Keratinocyte (primary cell): Measurements from ENCODE around the gene CRB2. TPM values are rescaled to one million over a fixed set of nuclear protein-coding genes. Genes with fewer than 3 reads are reported as not detected.

Experiments
- DNase-seq: peaks from one replicate; pipeline ENCODE4 v3.0.0-alpha.2; 2011; ENCODE audit warnings: low read depth, missing footprints, low spot score
- FAIRE-seq: peaks from 2 replicates; lab custom pipeline; 2011; peaks lifted over from hg19 to GRCh38; lab: Jason Lieb, UNC
- H2AFZ ChIP-seq: 2 replicates; pipeline ENCODE4 v1.6.0; 2012; ENCODE audit warnings: low read length, control low read depth, inconsistent platforms; ENCODE audit not compliant: control insufficient read depth
- H3K27ac ChIP-seq: 2 replicates; pipeline ENCODE4 v1.5.1; 2011; ENCODE audit warnings: low read length; ENCODE audit not compliant: control insufficient read depth, insufficient read depth
- H3K27me3 ChIP-seq: 3 replicates; pipeline ENCODE4 v1.6.0; 2011; ENCODE audit warnings: low read length; ENCODE audit not compliant: control insufficient read depth, insufficient read depth; ENCODE audit errors: extremely low read depth
- H3K36me3 ChIP-seq, 2 experiments: 2 replicates in 1 of 2; 3 replicates in 1 of 2; pipeline ENCODE4 v1.5.1; 2011; ENCODE audit warnings: low read length in 2 of 2, mild to moderate bottlenecking in 1 of 2; ENCODE audit not compliant: control insufficient read depth in 2 of 2, insufficient read depth in 2 of 2; ENCODE audit errors: extremely low read depth in 1 of 2
- H3K4me1 ChIP-seq: 3 replicates; pipeline ENCODE4 v1.5.1; 2011; ENCODE audit warnings: low read length; ENCODE audit not compliant: control insufficient read depth, insufficient read depth; ENCODE audit errors: extremely low read depth
- H3K4me2 ChIP-seq: 3 replicates; pipeline ENCODE4 v1.6.0; 2011; ENCODE audit warnings: low read depth, low read length; ENCODE audit not compliant: control insufficient read depth, insufficient read depth; ENCODE audit errors: extremely low read depth
- H3K4me3 ChIP-seq, 3 experiments: fragments of 200-600 bp in 1 of 3; sonication (generic) in 1 of 3; 2 replicates in 2 of 3; 3 replicates in 1 of 3; pipeline ENCODE4 v1.5.1; 2011 to 2016; ENCODE audit warnings: low read length in 3 of 3, mild to moderate bottlenecking in 3 of 3, control low read depth in 2 of 3, inconsistent platforms in 1 of 3, low read depth in 1 of 3, mixed read lengths in 1 of 3, mixed run types in 1 of 3, moderate library complexity in 1 of 3; ENCODE audit not compliant: control insufficient read depth in 2 of 3, insufficient read depth in 2 of 3; ENCODE audit errors: extremely low read depth in 1 of 3
- H3K79me2 ChIP-seq: 2 replicates; pipeline ENCODE4 v1.6.0; 2012; ENCODE audit warnings: low read length; ENCODE audit not compliant: control insufficient read depth, insufficient read depth
- H3K9ac ChIP-seq: 3 replicates; pipeline ENCODE4 v1.6.0; 2011; ENCODE audit warnings: low read length; ENCODE audit not compliant: control insufficient read depth, insufficient read depth; ENCODE audit errors: extremely low read depth
- H3K9me1 ChIP-seq: 3 replicates; pipeline ENCODE4 v1.6.0; 2011; ENCODE audit warnings: low read length; ENCODE audit not compliant: control insufficient read depth, insufficient read depth; ENCODE audit errors: extremely low read depth
- H3K9me3 ChIP-seq: 2 replicates; pipeline ENCODE4 v1.5.1; 2012; ENCODE audit warnings: low read depth, low read length; ENCODE audit not compliant: control insufficient read depth
- H4K20me1 ChIP-seq: 3 replicates; pipeline ENCODE4 v1.6.0; 2011; ENCODE audit warnings: low read length; ENCODE audit not compliant: control insufficient read depth, insufficient read depth; ENCODE audit errors: extremely low read depth
- EZH2 ChIP-seq: IDR thresholded peaks from one replicate; pipeline ENCODE4 v1.6.1; 2012; ENCODE audit warnings: inconsistent platforms, mild to moderate bottlenecking, low read length, moderate library complexity
- dilution Hi-C: fragments of 300-500 bp; cut with MboI; formaldehyde crosslinking; loops from one replicate; pipeline ENCODE4 v1.7.0; 2020; ENCODE audit warnings: low sequenced_read_pairs; ENCODE audit not compliant: extremely low pct_ligation_motif_present
- polyA plus RNA-seq, 5 experiments: library from polyadenylated mRNA; depleted of rRNA in 3 of 5; stranded (reverse) in 3 of 5; stranded (forward) in 1 of 5; unstranded in 1 of 5; fragments of >200 nt; gene quantifications; 1 replicate in 1 of 5; 2 replicates in 3 of 5; 3 replicates in 1 of 5; pipeline versions ENCODE4 v1.2.1 to v1.2.3, GENCODE V29; 2011 to 2012; ENCODE audit warnings: missing spikeins in 2 of 5, low read depth in 1 of 5, low replicate concordance in 1 of 5
- TF ChIP-seq, protein P1 (sequence below), 3 experiments: IDR thresholded peaks in 1 of 3; conservative IDR thresholded peaks in 1 of 3; optimal IDR thresholded peaks in 1 of 3; 2 replicates in 2 of 3; 3 replicates in 1 of 3; pipeline versions ENCODE3 to v1.5.1; 2011; ENCODE audit warnings: low read length in 3 of 3, mild to moderate bottlenecking in 3 of 3, moderate library complexity in 2 of 3, control low read depth in 1 of 3, inconsistent platforms in 1 of 3; ENCODE audit not compliant: insufficient read depth in 2 of 3; ENCODE audit errors: extremely low read depth in 1 of 3

CRB2 gene
- polyA plus RNA-seq, 1 donor (not counting 4 experiments of a cell fraction or from before 2014, with no cell fraction given), result not detected

DNA sequence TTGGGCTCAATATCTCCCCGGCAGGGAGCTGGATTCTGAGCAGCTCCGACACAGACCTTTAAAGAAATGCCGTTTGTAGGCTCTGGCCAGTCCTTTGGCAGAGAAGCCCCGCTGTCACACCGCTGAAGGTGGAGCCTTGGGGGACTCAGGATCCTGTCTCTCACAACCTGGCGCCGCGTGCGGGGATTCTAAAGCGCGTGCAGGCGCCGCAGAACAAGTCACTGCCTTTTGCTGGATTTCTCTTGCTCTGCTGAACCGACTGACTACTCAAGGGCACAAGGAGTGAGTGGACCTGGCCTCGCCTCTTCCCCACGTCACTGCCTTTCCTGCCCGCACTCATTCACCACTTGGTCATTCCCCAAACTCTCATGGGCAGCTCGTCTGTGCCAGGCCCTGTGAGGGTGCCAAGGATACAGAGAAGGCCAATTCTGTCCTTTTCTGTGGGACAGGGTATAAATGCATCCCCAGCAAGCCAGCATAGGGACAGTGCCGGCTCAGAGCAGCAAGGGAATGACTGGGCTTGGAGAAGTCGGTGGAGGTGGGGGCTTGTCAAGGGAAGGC, 69.3 kb downstream of the CRB2 start:
- Histone ChIP-seq H3K9me3 (no peaks in the 10 kb centered on the region), H3K9ac (no peak overlapping the region), H4K20me1 (no peaks in the 10 kb centered on the region), H3K27ac (no peak overlapping the region), H3K9me1 (no peaks in the 10 kb centered on the region), H3K79me2 (no peaks in the 10 kb centered on the region), H3K27me3 (no peaks in the 10 kb centered on the region), H2AFZ (no peak overlapping the region), H3K36me3 (peaks cover 0 to 2% of the 10 kb centered on the region in 2 experiments), H3K4me2 (no peak overlapping the region), H3K4me1 (no peaks in the 10 kb centered on the region), H3K4me3 (no peak overlapping the region)
- TF ChIP-seq, protein P1, sequence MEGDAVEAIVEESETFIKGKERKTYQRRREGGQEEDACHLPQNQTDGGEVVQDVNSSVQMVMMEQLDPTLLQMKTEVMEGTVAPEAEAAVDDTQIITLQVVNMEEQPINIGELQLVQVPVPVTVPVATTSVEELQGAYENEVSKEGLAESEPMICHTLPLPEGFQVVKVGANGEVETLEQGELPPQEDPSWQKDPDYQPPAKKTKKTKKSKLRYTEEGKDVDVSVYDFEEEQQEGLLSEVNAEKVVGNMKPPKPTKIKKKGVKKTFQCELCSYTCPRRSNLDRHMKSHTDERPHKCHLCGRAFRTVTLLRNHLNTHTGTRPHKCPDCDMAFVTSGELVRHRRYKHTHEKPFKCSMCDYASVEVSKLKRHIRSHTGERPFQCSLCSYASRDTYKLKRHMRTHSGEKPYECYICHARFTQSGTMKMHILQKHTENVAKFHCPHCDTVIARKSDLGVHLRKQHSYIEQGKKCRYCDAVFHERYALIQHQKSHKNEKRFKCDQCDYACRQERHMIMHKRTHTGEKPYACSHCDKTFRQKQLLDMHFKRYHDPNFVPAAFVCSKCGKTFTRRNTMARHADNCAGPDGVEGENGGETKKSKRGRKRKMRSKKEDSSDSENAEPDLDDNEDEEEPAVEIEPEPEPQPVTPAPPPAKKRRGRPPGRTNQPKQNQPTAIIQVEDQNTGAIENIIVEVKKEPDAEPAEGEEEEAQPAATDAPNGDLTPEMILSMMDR (optimal IDR thresholded peaks at IDR 0.05 in 1 of 3, IDR thresholded peaks at IDR 0.05 in 1 of 3, conservative IDR thresholded peaks at IDR 0.05 in 1 of 3; ENCODE audit: extremely low read depth in 1 of 3, insufficient read depth in 2 of 3, low read length in 3 of 3), result no peak
- no peak for TF ChIP-seq EZH2
- dilution Hi-C loops, result no loop called here
- DNase-seq (no peak), FAIRE-seq (no peak)

DNA sequence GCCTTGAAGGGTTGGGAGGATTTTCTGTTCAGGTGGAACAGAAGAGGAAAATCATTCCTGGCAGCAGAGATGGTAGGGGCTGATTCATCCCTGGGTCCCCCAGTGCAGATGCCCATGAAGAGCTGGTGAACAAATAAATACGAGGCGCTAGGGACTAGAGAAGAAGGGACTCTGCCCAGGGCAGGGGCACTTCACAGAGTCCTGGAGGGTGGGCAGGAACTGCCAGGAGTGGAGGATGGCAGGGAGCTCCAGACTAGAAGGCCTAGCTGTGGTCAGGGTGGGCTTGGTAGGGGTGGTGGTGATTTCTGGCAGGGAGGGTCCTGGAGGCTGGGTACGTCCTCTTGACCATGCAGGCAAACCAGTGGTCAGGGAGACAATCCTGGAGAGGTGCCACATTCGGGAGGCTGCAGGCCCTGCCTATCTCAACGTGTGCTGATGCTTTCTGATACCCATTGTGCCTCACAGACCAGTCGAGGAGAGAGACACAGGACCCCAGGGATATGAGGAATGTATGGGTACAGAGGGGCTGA, 69.9 kb downstream of the CRB2 start:
- no peak for TF ChIP-seq EZH2
- TF ChIP-seq, protein P1 (optimal IDR thresholded peaks at IDR 0.05 in 1 of 3, IDR thresholded peaks at IDR 0.05 in 1 of 3, conservative IDR thresholded peaks at IDR 0.05 in 1 of 3; ENCODE audit: extremely low read depth in 1 of 3, insufficient read depth in 2 of 3, low read length in 3 of 3), result no peak
- no peak overlapping the region for H3K4me2 ChIP-seq
- H3K4me1 ChIP-seq, result no peaks in the 10 kb centered on the region
- dilution Hi-C loops, result no loop called here
- H3K27ac ChIP-seq, result no peak overlapping the region
- no peak for FAIRE-seq
- H3K79me2 ChIP-seq, result no peaks in the 10 kb centered on the region
- H4K20me1 ChIP-seq, result no peaks in the 10 kb centered on the region
- H3K9ac ChIP-seq, result no peak overlapping the region
- H3K9me1 ChIP-seq, result no peaks in the 10 kb centered on the region
- no peaks in the 10 kb centered on the region for H3K27me3 ChIP-seq
- DNase-seq, result no peak
- no peak overlapping the region for H3K4me3 ChIP-seq
- peaks cover 0 to 2% of the 10 kb centered on the region in 2 experiments for H3K36me3 ChIP-seq
- H3K9me3 ChIP-seq, result no peaks in the 10 kb centered on the region
- H2AFZ ChIP-seq, result no peak overlapping the region
